Measurements from ENCODE around the gene TFDP2.
"Not testable (repeated sequence)": the region's sequence is repeated elsewhere in the genome, so short reads cannot be mapped to it uniquely, and the experiment has no call there.

The TFDP2 gene

DNA sequence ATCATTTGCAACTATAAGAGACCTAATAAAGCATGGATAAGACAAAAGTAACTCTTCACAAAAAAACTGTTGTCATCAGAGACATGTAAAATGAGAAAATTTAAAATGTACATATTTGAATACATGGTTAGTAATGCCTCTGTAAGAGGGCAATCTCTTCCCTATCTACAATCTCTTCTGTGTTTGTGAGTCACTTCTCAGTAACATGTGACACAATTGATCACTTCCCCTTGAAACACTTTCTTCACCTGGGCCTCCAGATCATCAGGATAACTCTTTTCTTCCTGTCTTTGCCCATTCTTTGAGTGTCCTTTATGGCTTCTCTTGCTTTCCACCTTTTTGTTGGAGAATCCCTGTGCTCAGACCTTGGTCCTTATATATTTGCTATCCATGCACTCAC lies 50.4 kb downstream of the TFDP2 start:
- H3K79me2 ChIP-seq (ENCODE audit: control insufficient read depth, insufficient read depth, low read length, unreplicated experiment): no peaks in the 10 kb centered on the region
- H3K36me3 ChIP-seq (ENCODE audit: insufficient read depth, low read length): no peaks in the 10 kb centered on the region
- H3K4me1 ChIP-seq (ENCODE audit: control insufficient read depth, insufficient read depth, low read length, unreplicated experiment): peaks cover 4% of the 10 kb centered on the region
- H2AFZ ChIP-seq (ENCODE audit: low read length, unreplicated experiment): no peak overlapping the region
- no peak overlapping the region for H3K4me3 ChIP-seq (ENCODE audit: low read depth, low read length)
- no peak overlapping the region for H3K27ac ChIP-seq (ENCODE audit: low read depth, low read length)
- H3K27me3 ChIP-seq (ENCODE audit: insufficient read depth, low read length): no peaks in the 10 kb centered on the region

DNA sequence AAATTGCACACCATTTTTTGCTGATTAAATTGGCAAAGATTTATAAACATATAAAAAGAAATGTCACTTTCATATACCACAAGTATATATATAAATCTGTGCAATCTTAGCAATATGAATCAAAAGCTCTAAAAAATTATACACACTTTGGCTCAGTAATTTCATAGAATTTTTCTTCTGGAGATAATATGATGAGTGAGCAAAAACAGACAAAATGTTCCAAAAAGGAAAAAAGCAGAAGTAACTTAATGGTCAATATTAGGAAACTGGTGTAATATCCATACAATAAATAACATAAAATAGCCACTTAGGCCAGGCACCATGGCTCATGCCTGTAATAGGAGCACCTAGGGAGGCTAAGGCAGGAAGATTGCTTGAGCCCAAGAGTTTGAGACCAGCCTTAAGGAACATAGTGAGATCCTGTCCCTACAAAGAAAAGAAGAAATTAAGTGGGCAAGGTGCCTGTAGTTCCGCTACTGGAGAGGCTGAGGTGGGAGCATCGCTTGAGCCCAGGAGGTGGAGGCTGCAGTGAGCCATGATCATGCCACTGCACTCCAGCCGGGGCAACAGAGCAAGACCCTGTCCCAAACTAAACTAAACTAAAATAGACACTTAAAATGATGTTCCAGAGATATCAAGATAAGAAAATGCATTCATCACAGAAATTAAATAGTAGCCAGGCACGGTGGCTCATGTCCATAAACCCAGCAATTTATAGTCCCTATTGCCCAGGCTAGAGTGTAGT lies 52.1 kb downstream of the TFDP2 start:
- Histone ChIP-seq H3K27me3 (ENCODE audit: insufficient read depth, low read length) (no peaks in the 10 kb centered on the region), H3K79me2 (ENCODE audit: control insufficient read depth, insufficient read depth, low read length, unreplicated experiment) (no peaks in the 10 kb centered on the region), H3K4me3 (ENCODE audit: low read depth, low read length) (no peak overlapping the region), H2AFZ (ENCODE audit: low read length, unreplicated experiment) (no peak overlapping the region), H3K27ac (ENCODE audit: low read depth, low read length) (no peak overlapping the region), H3K4me1 (ENCODE audit: control insufficient read depth, insufficient read depth, low read length, unreplicated experiment) (peaks cover 4% of the 10 kb centered on the region), H3K36me3 (ENCODE audit: insufficient read depth, low read length) (no peaks in the 10 kb centered on the region)

DNA sequence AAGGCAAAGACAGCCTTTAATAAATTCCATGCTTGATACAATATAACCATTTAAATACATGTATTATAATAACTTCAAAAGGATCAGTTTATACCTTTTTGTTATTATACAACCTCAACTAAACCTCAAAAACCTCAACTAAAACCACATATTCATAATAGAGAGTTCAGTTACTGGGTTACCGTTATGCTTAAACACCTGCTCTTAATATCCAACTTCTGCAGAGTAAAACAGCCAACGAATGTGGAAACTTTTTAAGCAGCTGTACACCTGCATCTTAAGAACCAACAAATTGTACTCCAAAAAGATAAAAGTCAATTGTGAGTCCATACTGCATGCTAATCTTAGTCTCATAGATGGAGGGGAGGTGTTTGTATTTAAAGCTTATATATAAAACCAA lies 53.5 kb downstream of the TFDP2 start:
- H3K79me2 ChIP-seq (ENCODE audit: control insufficient read depth, insufficient read depth, low read length, unreplicated experiment): no peaks in the 10 kb centered on the region
- peaks cover 4% of the 10 kb centered on the region for H3K4me1 ChIP-seq (ENCODE audit: control insufficient read depth, insufficient read depth, low read length, unreplicated experiment)
- no peak overlapping the region for H2AFZ ChIP-seq (ENCODE audit: low read length, unreplicated experiment)
- no peaks in the 10 kb centered on the region for H3K27me3 ChIP-seq (ENCODE audit: insufficient read depth, low read length)
- H3K36me3 ChIP-seq (ENCODE audit: insufficient read depth, low read length): no peaks in the 10 kb centered on the region
- H3K4me3 ChIP-seq (ENCODE audit: low read depth, low read length): no peak overlapping the region
- no peak overlapping the region for H3K27ac ChIP-seq (ENCODE audit: low read depth, low read length)

DNA sequence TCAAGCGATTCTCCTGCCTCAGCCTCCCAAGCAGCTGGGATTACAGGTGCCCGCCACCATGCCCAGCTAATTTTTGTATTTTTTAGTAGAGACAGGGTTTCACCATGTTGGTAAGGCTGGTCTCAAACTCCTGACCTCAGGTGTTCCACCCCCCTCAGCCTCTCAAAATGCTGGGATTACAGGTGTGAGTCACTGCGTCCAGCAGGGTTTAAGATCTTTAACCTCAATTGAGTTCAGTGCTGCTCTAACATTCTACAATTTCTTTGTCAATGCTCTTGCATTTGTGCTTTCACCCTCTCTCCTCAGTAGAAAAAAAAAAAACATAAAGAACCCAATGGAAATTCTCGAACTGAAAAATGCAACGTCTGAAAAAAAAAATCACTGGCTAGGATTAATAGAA lies 60.4 kb downstream of the TFDP2 start:
- not testable (repeated sequence) for H3K36me3 ChIP-seq (ENCODE audit: insufficient read depth, low read length)

DNA sequence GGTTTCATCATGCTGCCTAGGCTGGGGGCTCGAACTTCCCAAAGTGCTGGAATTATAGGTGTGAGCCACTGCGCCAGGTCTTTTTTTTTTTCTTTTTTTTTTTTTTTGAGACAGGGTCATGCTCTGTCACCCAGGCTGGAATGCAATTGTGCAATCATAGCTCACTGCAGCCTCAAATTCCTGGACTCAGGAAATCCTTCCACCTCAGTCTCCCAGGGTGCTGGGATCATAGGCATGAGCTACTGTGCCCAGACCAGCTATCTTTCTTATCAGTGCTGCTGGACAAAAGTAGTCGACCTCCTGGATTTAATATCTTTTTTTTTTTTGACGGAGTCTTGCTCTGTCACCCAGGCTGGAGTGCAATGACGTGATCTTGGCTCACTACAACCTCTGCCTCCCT lies 60.8 kb downstream of the TFDP2 start:
- no peaks in the 10 kb centered on the region for H3K79me2 ChIP-seq (ENCODE audit: control insufficient read depth, insufficient read depth, low read length, unreplicated experiment)
- peaks cover 18% of the 10 kb centered on the region for H3K4me1 ChIP-seq (ENCODE audit: control insufficient read depth, insufficient read depth, low read length, unreplicated experiment)
- no peaks in the 10 kb centered on the region; the same call in 1 of the 2 replicates for H3K36me3 ChIP-seq (ENCODE audit: insufficient read depth, low read length)
- H3K4me3 ChIP-seq (ENCODE audit: low read depth, low read length): no peak overlapping the region
- H2AFZ ChIP-seq (ENCODE audit: low read length, unreplicated experiment): no peak overlapping the region
- no peaks in the 10 kb centered on the region for H3K27me3 ChIP-seq (ENCODE audit: insufficient read depth, low read length)
- H3K27ac ChIP-seq (ENCODE audit: low read depth, low read length): peak overlapping the region; percentile 35; the same call in 1 of the 2 replicates

More for the DNA sequence above, 60.4 kb downstream of the TFDP2 start:
- H3K4me3 ChIP-seq (ENCODE audit: low read depth, low read length); H2AFZ ChIP-seq (ENCODE audit: low read length, unreplicated experiment); H3K79me2 ChIP-seq (ENCODE audit: control insufficient read depth, insufficient read depth, low read length, unreplicated experiment); H3K27me3 ChIP-seq (ENCODE audit: insufficient read depth, low read length); H3K27ac ChIP-seq (ENCODE audit: low read depth, low read length): not testable (repeated sequence)
- peaks cover 18% of the 10 kb centered on the region for H3K4me1 ChIP-seq (ENCODE audit: control insufficient read depth, insufficient read depth, low read length, unreplicated experiment)

DNA sequence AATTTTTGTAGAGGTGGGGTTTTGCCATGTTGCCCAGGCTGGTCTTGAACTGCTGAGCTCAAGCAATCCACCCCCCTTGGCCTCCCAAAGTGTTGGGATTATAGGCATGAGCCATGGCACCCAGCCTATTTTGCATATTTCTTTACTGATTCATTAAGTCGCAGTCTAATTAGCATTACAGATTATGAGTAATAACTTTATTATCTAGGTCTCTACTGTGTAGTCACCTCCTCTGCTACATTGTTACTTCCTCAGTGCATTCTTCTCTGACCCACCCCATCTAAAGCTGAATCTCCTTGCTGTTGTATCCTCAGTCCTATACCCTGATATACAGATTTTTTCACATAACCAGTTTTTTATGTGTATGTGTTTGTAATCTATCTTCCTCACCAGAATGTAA lies 61.7 kb downstream of the TFDP2 start:
- Histone ChIP-seq H3K27ac (ENCODE audit: low read depth, low read length) (peak overlapping the region; percentile 35), H3K79me2 (ENCODE audit: control insufficient read depth, insufficient read depth, low read length, unreplicated experiment) (no peaks in the 10 kb centered on the region), H3K4me3 (ENCODE audit: low read depth, low read length) (no peak overlapping the region), H2AFZ (ENCODE audit: low read length, unreplicated experiment) (no peak overlapping the region), H3K36me3 (ENCODE audit: insufficient read depth, low read length) (no peaks in the 10 kb centered on the region; the same call in 1 of the 2 replicates), H3K4me1 (ENCODE audit: control insufficient read depth, insufficient read depth, low read length, unreplicated experiment) (peaks cover 18% of the 10 kb centered on the region), H3K27me3 (ENCODE audit: insufficient read depth, low read length) (no peaks in the 10 kb centered on the region)

DNA sequence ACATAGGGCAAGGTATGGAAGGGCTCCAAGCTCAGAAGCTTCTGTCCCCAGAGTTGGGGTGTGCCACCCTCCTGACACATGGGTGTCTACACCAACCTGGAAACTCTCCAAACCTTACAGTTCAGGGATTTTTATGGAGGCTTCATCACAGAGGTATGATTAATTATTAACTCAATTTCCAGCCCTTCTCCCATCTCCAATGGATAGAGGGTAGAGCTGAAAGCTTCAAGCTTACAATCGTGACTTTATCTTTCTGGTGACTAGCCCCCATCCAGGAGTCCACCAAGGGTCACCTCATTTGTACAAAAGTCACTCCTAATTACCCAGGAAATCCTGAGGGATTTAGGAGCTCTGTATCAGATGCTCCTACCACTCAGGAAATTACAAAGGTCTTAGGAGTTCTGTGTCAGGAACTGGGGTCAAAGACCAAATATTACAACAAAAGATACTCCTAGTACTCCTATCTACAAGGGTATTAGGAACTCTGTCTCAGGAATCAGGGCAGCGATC lies 62.7 kb downstream of the TFDP2 start:
- peaks cover 18% of the 10 kb centered on the region for H3K4me1 ChIP-seq (ENCODE audit: control insufficient read depth, insufficient read depth, low read length, unreplicated experiment)
- no peaks in the 10 kb centered on the region for H3K79me2 ChIP-seq (ENCODE audit: control insufficient read depth, insufficient read depth, low read length, unreplicated experiment)
- H3K36me3 ChIP-seq (ENCODE audit: insufficient read depth, low read length): no peaks in the 10 kb centered on the region; the same call in 1 of the 2 replicates
- H3K27me3 ChIP-seq (ENCODE audit: insufficient read depth, low read length): no peaks in the 10 kb centered on the region
- no peak overlapping the region for H2AFZ ChIP-seq (ENCODE audit: low read length, unreplicated experiment)
- H3K4me3 ChIP-seq (ENCODE audit: low read depth, low read length): no peak overlapping the region
- H3K27ac ChIP-seq (ENCODE audit: low read depth, low read length): no peak overlapping the region

DNA sequence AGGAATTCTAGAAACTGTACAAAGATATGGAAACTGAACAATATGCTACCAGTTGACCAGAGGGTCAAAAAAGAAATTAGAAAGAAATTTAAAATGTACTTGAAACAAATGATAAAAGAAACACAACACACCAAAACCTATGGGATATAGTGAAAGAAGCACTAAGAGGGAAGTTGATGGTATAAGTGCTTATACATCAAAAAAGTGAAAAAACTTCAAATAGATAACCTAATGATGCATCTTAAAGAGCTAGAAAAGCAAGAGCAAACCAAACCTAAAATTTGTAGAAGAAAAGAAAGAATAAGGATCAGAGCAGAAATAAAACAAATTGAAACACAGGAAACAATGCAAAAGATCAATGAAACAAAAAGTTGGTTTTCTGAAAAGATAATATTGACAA lies 68.2 kb downstream of the TFDP2 start:
- H2AFZ ChIP-seq (ENCODE audit: low read length, unreplicated experiment): no peak overlapping the region
- H3K4me3 ChIP-seq (ENCODE audit: low read depth, low read length): no peak overlapping the region
- H3K36me3 ChIP-seq (ENCODE audit: insufficient read depth, low read length): no peaks in the 10 kb centered on the region
- no peaks in the 10 kb centered on the region for H3K4me1 ChIP-seq (ENCODE audit: control insufficient read depth, insufficient read depth, low read length, unreplicated experiment)
- H3K79me2 ChIP-seq (ENCODE audit: control insufficient read depth, insufficient read depth, low read length, unreplicated experiment): no peaks in the 10 kb centered on the region
- no peaks in the 10 kb centered on the region for H3K27me3 ChIP-seq (ENCODE audit: insufficient read depth, low read length)
- H3K27ac ChIP-seq (ENCODE audit: low read depth, low read length): no peak overlapping the region

DNA sequence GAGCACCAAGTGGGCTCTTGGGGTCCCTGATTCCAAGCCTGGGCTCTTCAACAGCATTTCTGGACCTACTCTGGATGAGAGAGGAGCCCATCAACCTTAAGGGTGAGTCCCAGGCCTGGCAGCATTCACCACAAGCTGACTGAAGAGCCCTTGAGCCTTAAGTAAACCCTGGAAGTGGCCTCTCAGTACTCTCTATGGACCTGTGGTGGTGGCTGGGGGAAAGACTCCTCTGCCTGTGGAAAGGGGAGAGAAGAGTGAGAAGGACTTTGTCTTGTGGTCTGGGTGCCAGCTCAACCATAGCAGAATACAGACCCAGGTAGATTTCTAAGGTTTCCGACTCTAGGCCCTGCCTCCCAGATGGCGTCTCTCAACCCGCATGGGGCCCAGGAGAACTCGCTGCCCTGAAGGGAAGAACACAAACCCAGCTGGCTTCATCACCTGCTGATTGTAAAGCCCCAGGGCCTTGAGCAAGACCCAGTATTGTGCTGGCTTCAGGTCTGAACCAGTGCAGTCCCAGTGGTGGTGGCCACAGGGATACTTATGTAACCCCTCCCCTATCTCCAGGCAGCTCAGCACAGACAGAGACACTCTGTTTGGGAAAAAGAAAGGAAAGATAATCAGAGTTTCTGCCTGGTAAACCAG lies 71.4 kb downstream of the TFDP2 start:
- Histone ChIP-seq H2AFZ (ENCODE audit: low read length, unreplicated experiment) (no peak overlapping the region), H3K27ac (ENCODE audit: low read depth, low read length) (no peak overlapping the region), H3K79me2 (ENCODE audit: control insufficient read depth, insufficient read depth, low read length, unreplicated experiment) (no peaks in the 10 kb centered on the region), H3K4me1 (ENCODE audit: control insufficient read depth, insufficient read depth, low read length, unreplicated experiment) (no peaks in the 10 kb centered on the region), H3K4me3 (ENCODE audit: low read depth, low read length) (no peak overlapping the region), H3K36me3 (ENCODE audit: insufficient read depth, low read length) (no peaks in the 10 kb centered on the region), H3K27me3 (ENCODE audit: insufficient read depth, low read length) (no peaks in the 10 kb centered on the region)

DNA sequence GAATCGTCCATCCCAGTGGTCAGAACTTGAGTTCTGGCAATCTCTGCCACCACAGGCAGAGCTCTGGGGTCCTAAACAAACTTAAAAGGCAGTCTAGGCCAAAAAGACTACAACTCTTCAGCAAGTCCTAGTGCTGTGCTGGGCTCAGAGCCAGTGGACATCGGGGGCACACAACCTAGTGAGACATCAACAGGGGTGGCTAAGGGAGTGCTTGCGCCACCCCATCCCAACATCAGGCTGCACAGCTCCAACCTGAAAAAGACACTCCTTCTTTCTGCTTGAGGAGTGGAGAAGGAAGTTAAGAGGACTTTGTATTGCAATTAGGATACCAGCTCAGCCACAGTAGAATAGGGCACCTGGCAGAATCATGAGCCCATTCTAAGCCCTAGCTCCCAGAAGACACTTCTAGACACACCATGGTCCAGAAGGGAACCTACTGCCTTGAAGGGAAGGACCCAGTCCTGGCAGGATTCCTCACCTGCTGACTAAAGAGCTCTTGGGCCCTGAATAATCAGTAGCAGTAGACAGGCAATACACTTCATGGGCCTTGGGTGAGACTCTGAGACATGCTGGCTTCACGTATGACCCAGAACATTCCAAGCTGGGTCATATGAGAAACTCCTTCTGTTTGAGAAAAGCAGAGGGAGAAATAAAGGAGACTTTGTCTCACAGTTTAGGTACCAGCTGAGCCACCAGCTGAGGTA lies 72.0 kb downstream of the TFDP2 start:
- no peaks in the 10 kb centered on the region for H3K79me2 ChIP-seq (ENCODE audit: control insufficient read depth, insufficient read depth, low read length, unreplicated experiment)
- H2AFZ ChIP-seq (ENCODE audit: low read length, unreplicated experiment): no peak overlapping the region
- H3K4me1 ChIP-seq (ENCODE audit: control insufficient read depth, insufficient read depth, low read length, unreplicated experiment): no peaks in the 10 kb centered on the region
- no peak overlapping the region for H3K4me3 ChIP-seq (ENCODE audit: low read depth, low read length)
- no peaks in the 10 kb centered on the region for H3K36me3 ChIP-seq (ENCODE audit: insufficient read depth, low read length)
- no peaks in the 10 kb centered on the region for H3K27me3 ChIP-seq (ENCODE audit: insufficient read depth, low read length)
- H3K27ac ChIP-seq (ENCODE audit: low read depth, low read length): no peak overlapping the region

Measured in ACC112 (cell line).